IPS-15b (cell line): ENCODE data around the gene RECK.

Experiments used
- H3K27me3 ChIP-seq: one replicate; pipeline ENCODE4 v1.6.1; 2013; ENCODE audit warnings: low read length; ENCODE audit not compliant: control insufficient read depth, insufficient read depth
- H3K36me3 ChIP-seq: one replicate; pipeline ENCODE4 v1.6.1; 2013; ENCODE audit warnings: low read length; ENCODE audit not compliant: control insufficient read depth, insufficient read depth
- H3K4me1 ChIP-seq: one replicate; pipeline ENCODE4 v1.6.1; 2013; ENCODE audit warnings: mild to moderate bottlenecking, low read length; ENCODE audit not compliant: control insufficient read depth, insufficient read depth
- H3K4me3 ChIP-seq: one replicate; pipeline ENCODE4 v1.5.1; 2013; ENCODE audit warnings: low read depth, low read length
- H3K9ac ChIP-seq: one replicate; pipeline ENCODE4 v1.6.1; 2013; ENCODE audit warnings: low read depth, mild to moderate bottlenecking, low read length
- H3K9me3 ChIP-seq: one replicate; pipeline ENCODE4 v1.6.1; 2013; ENCODE audit warnings: mild to moderate bottlenecking, low read length; ENCODE audit not compliant: control insufficient read depth, insufficient read depth

The RECK gene

GRCh38 chr9:36136894-36137391, 100.2 kb downstream of the RECK start:
- peaks cover 15% of the 10 kb centered on the region for H3K4me1 ChIP-seq
- peak overlapping the region; percentile 83 for H3K4me3 ChIP-seq
- no peaks in the 10 kb centered on the region for H3K36me3 ChIP-seq
- H3K9me3 ChIP-seq, result no peaks in the 10 kb centered on the region
- H3K27me3 ChIP-seq, result peaks cover 54% of the 10 kb centered on the region
- H3K9ac ChIP-seq, result peak overlapping the region; percentile 47

- H3K9ac ChIP-seq, result no peak overlapping the region
- H3K9me3 ChIP-seq, result no peaks in the 10 kb centered on the region
- H3K4me1 ChIP-seq, result peaks cover 12% of the 10 kb centered on the region
- H3K36me3 ChIP-seq, result no peaks in the 10 kb centered on the region
- H3K4me3 ChIP-seq, result peak overlapping the region; percentile 83
- peaks cover 54% of the 10 kb centered on the region for H3K27me3 ChIP-seq
These were observed 100.8 kb downstream of the RECK start for GRCh38 chr9:36137392-36138004.

- peaks cover 12% of the 10 kb centered on the region for H3K4me1 ChIP-seq
- no peak overlapping the region for H3K4me3 ChIP-seq
- peaks cover 48% of the 10 kb centered on the region for H3K27me3 ChIP-seq
- H3K9ac ChIP-seq, result no peak overlapping the region
- no peaks in the 10 kb centered on the region for H3K36me3 ChIP-seq
- no peaks in the 10 kb centered on the region for H3K9me3 ChIP-seq
These were observed 101.8 kb downstream of the RECK start for GRCh38 chr9:36138496-36138895.

GRCh38 chr9:36138901-36139300, 102.2 kb downstream of the RECK start:
- Histone ChIP-seq H3K9ac (no peak overlapping the region), H3K4me3 (no peak overlapping the region), H3K9me3 (no peaks in the 10 kb centered on the region), H3K36me3 (no peaks in the 10 kb centered on the region), H3K4me1 (peaks cover 12% of the 10 kb centered on the region), H3K27me3 (peaks cover 45% of the 10 kb centered on the region)

- H3K4me3 ChIP-seq, result no peak overlapping the region
- H3K27me3 ChIP-seq, result peaks cover 36% of the 10 kb centered on the region
- H3K36me3 ChIP-seq, result no peaks in the 10 kb centered on the region
- no peaks in the 10 kb centered on the region for H3K9me3 ChIP-seq
- peaks cover 8% of the 10 kb centered on the region for H3K4me1 ChIP-seq
- H3K9ac ChIP-seq, result no peak overlapping the region
These were observed 103.7 kb downstream of the RECK start for GRCh38 chr9:36140086-36141084.

GRCh38 chr9:36141288-36141687, 104.6 kb downstream of the RECK start:
- Histone ChIP-seq H3K9ac (no peak overlapping the region), H3K36me3 (no peaks in the 10 kb centered on the region), H3K9me3 (no peaks in the 10 kb centered on the region), H3K4me3 (no peak overlapping the region), H3K4me1 (peaks cover 8% of the 10 kb centered on the region), H3K27me3 (peaks cover 32% of the 10 kb centered on the region)

GRCh38 chr9:36141761-36142160, 105.0 kb downstream of the RECK start:
- no peak overlapping the region for H3K9ac ChIP-seq
- no peak overlapping the region for H3K4me3 ChIP-seq
- H3K36me3 ChIP-seq, result no peaks in the 10 kb centered on the region
- H3K4me1 ChIP-seq, result peaks cover 8% of the 10 kb centered on the region
- no peaks in the 10 kb centered on the region for H3K9me3 ChIP-seq
- H3K27me3 ChIP-seq, result peaks cover 32% of the 10 kb centered on the region

GRCh38 chr9:36142510-36143244, 106.0 kb downstream of the RECK start:
- no peak overlapping the region for H3K9ac ChIP-seq
- H3K36me3 ChIP-seq, result no peaks in the 10 kb centered on the region
- peaks cover 23% of the 10 kb centered on the region for H3K27me3 ChIP-seq
- H3K4me3 ChIP-seq, result no peak overlapping the region
- H3K4me1 ChIP-seq, result peaks cover 2% of the 10 kb centered on the region
- no peaks in the 10 kb centered on the region for H3K9me3 ChIP-seq

- no peak overlapping the region for H3K4me3 ChIP-seq
- peaks cover 18% of the 10 kb centered on the region for H3K27me3 ChIP-seq
- H3K9ac ChIP-seq, result no peak overlapping the region
- no peaks in the 10 kb centered on the region for H3K36me3 ChIP-seq
- no peaks in the 10 kb centered on the region for H3K4me1 ChIP-seq
- no peaks in the 10 kb centered on the region for H3K9me3 ChIP-seq
These were observed 106.5 kb downstream of the RECK start for GRCh38 chr9:36143245-36143641.

GRCh38 chr9:36144309-36145232, 107.9 kb downstream of the RECK start:
- H3K9me3 ChIP-seq, result no peaks in the 10 kb centered on the region
- no peak overlapping the region for H3K4me3 ChIP-seq
- peaks cover 5% of the 10 kb centered on the region for H3K27me3 ChIP-seq
- no peaks in the 10 kb centered on the region for H3K4me1 ChIP-seq
- H3K9ac ChIP-seq, result no peak overlapping the region
- H3K36me3 ChIP-seq, result no peaks in the 10 kb centered on the region

GRCh38 chr9:36145970-36146369, 109.3 kb downstream of the RECK start:
- no peaks in the 10 kb centered on the region for H3K36me3 ChIP-seq
- H3K27me3 ChIP-seq, result no peaks in the 10 kb centered on the region
- no peaks in the 10 kb centered on the region for H3K9me3 ChIP-seq
- no peak overlapping the region for H3K4me3 ChIP-seq
- no peaks in the 10 kb centered on the region for H3K4me1 ChIP-seq
- H3K9ac ChIP-seq, result no peak overlapping the region
